GM12892 (cell line): ENCODE results near the gene MYOM3.

Source experiments
- POLR2A ChIP-seq: IDR thresholded peaks from 2 replicates; pipeline ENCODE4 v1.6.1; 2011; ENCODE audit warnings: low read depth, low read length, control low read depth
- POLR2AphosphoS5 ChIP-seq: IDR thresholded peaks from 2 replicates; pipeline ENCODE4 v1.6.1; 2011; ENCODE audit warnings: low read depth, low read length, control low read depth
- TAF1 ChIP-seq: IDR thresholded peaks from 2 replicates; pipeline ENCODE4 v1.6.1; 2011; ENCODE audit warnings: low read depth, mild to moderate bottlenecking, control low read depth, low read length, borderline replicate concordance

- TF ChIP-seq POLR2AphosphoS5 (no peak), POLR2A (no peak), TAF1 (no peak)
Observed at GRCh38 chr1:24125456-24125855, 13.5 kb upstream of the MYOM3 start.
